Measurements from ENCODE around the gene RABGAP1L. TPM values are rescaled to one million over a fixed set of nuclear protein-coding genes. Genes with fewer than 3 reads are reported as not detected.

The RABGAP1L gene
- total and polyA plus RNA-seq, 10 of the 15 experiments (the other 5 are each of a cell fraction or from before 2014, with no cell fraction given), result 5.8 to 194 (median 113) TPM

DNA sequence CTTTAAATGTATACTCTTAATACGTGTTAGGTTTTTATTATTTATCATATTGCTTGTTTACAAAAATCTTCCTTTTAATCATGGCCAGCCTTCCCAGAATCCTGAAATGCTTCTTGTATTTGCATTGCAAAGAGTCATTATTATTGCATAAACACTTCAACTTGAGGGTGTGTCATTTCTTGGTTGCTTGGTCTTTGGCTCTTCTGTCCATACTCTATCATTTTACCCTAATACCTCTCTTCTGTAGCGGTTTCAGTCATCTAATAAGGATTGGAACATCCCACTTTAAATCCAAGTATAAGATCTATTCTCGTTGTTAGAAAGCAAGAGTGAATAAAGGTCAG is 639.8 kb downstream of the RABGAP1L start (continued):
- TF ChIP-seq, protein P1, sequence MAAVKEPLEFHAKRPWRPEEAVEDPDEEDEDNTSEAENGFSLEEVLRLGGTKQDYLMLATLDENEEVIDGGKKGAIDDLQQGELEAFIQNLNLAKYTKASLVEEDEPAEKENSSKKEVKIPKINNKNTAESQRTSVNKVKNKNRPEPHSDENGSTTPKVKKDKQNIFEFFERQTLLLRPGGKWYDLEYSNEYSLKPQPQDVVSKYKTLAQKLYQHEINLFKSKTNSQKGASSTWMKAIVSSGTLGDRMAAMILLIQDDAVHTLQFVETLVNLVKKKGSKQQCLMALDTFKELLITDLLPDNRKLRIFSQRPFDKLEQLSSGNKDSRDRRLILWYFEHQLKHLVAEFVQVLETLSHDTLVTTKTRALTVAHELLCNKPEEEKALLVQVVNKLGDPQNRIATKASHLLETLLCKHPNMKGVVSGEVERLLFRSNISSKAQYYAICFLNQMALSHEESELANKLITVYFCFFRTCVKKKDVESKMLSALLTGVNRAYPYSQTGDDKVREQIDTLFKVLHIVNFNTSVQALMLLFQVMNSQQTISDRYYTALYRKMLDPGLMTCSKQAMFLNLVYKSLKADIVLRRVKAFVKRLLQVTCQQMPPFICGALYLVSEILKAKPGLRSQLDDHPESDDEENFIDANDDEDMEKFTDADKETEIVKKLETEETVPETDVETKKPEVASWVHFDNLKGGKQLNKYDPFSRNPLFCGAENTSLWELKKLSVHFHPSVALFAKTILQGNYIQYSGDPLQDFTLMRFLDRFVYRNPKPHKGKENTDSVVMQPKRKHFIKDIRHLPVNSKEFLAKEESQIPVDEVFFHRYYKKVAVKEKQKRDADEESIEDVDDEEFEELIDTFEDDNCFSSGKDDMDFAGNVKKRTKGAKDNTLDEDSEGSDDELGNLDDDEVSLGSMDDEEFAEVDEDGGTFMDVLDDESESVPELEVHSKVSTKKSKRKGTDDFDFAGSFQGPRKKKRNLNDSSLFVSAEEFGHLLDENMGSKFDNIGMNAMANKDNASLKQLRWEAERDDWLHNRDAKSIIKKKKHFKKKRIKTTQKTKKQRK (IDR thresholded peaks at IDR 0.05; ENCODE audit: low read depth, low read length), result no peak
- TF ChIP-seq, protein P2, sequence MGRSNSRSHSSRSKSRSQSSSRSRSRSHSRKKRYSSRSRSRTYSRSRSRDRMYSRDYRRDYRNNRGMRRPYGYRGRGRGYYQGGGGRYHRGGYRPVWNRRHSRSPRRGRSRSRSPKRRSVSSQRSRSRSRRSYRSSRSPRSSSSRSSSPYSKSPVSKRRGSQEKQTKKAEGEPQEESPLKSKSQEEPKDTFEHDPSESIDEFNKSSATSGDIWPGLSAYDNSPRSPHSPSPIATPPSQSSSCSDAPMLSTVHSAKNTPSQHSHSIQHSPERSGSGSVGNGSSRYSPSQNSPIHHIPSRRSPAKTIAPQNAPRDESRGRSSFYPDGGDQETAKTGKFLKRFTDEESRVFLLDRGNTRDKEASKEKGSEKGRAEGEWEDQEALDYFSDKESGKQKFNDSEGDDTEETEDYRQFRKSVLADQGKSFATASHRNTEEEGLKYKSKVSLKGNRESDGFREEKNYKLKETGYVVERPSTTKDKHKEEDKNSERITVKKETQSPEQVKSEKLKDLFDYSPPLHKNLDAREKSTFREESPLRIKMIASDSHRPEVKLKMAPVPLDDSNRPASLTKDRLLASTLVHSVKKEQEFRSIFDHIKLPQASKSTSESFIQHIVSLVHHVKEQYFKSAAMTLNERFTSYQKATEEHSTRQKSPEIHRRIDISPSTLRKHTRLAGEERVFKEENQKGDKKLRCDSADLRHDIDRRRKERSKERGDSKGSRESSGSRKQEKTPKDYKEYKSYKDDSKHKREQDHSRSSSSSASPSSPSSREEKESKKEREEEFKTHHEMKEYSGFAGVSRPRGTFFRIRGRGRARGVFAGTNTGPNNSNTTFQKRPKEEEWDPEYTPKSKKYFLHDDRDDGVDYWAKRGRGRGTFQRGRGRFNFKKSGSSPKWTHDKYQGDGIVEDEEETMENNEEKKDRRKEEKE (IDR thresholded peaks at IDR 0.05), result no peak
- TF ChIP-seq EGR1 (IDR thresholded peaks at IDR 0.05; ENCODE audit: borderline replicate concordance in 1 of 2, low read depth in 2 of 2, low read length in 2 of 2) (no peak), HCFC1 (IDR thresholded peaks at IDR 0.05; ENCODE audit: low read length) (no peak)

Measured in GM12878 (cell line).